HG03520 (cell line): Measurements from ENCODE around the gene PRPH.

Experiments
- ATAC-seq: cut with Tn5 transposase; IDR thresholded peaks from one replicate; pipeline ENCODE4 v1.9.1; 2021; ENCODE audit warnings: mild to moderate bottlenecking, moderate library complexity; ENCODE audit not compliant: unreplicated experiment

Gene PRPH

GRCh38 chr12:49345051-49345824, 50.3 kb downstream of the PRPH start:
- no peak for ATAC-seq

- ATAC-seq = no peak
Observed at GRCh38 chr12:49345825-49346658, 51.1 kb downstream of the PRPH start.

- no peak for ATAC-seq
Observed at GRCh38 chr12:49346659-49347310, 51.8 kb downstream of the PRPH start, which contains the start of gene DNAJC22. Gene DNAJC22, plus strand, starts transcription at chr12:49346888. Its CDS starts 1,985 bp downstream, at chr12:49348873.

- peak; percentile 61 for ATAC-seq
Observed at GRCh38 chr12:49347311-49348193, 52.6 kb downstream of the PRPH start.
